WERI-Rb-1 (cell line): ENCODE measurements around the gene VRK3.

Experiments
- DNase-seq: peaks from one replicate; pipeline ENCODE4 v3.0.0-alpha.2; 2020
- H3K27ac ChIP-seq: fragments of 250-450 bp; sonication (Bioruptor Pico); 2 replicates; pipeline ENCODE4 v1.5.1; 2020; ENCODE audit warnings: mild to moderate bottlenecking, moderate library complexity
- H3K27me3 ChIP-seq: fragments of 250-450 bp; sonication (Bioruptor Pico); 2 replicates; pipeline ENCODE4 v1.5.1; 2021; ENCODE audit warnings: mild to moderate bottlenecking, low read depth, moderate library complexity; ENCODE audit not compliant: insufficient read depth, severe bottlenecking
- H3K36me3 ChIP-seq: fragments of 250-450 bp; sonication (Bioruptor Pico); 2 replicates; pipeline ENCODE4 v1.5.1; 2020; ENCODE audit warnings: mild to moderate bottlenecking, moderate library complexity
- H3K4me3 ChIP-seq: 2 replicates; pipeline ENCODE4 v1.5.1; 2011; ENCODE audit warnings: low read depth, mild to moderate bottlenecking, control low read depth, low read length
- H3K9me3 ChIP-seq: fragments of 250-450 bp; sonication (Bioruptor Pico); 2 replicates; pipeline ENCODE4 v1.5.1; 2021; ENCODE audit warnings: mild to moderate bottlenecking, moderate library complexity; ENCODE audit not compliant: severe bottlenecking
- TF ChIP-seq, protein P1 (sequence below): IDR thresholded peaks from 2 replicates; pipeline ENCODE4 v1.5.1; 2011; ENCODE audit warnings: low read depth, mild to moderate bottlenecking, control low read depth, inconsistent platforms, low read length

VRK3 gene

DNA sequence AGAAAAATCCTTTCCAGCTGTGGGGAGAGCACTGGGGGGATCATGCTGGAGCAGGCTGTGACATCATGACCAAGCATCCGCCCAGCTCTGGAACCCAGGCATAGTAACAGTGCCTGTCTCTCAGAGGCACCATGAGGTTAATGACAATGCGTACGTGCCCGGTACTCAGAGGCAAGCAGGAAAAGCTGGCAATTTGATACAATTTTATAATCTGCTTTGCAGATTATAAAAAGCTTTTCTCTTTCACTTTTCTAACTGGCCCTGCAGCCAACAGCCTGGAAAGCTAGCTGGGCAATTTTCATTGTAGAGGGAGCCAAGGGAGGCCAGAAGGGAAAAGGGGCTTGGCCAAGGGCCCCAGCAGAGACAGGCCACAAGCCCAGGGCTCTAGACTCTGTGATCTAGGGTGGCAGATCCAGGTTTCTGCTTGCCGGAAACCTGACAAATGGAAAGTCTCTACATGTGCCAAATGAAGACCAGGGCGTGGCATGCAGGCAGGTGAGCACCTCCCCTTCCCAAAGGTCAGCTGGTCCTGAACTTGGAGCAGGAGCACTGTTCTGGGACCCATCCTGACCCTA lies 22.7 kb downstream of the VRK3 start:
- H3K36me3 ChIP-seq = peaks cover 49% of the 10 kb centered on the region
- no peak overlapping the region for H3K4me3 ChIP-seq
- no peaks in the 10 kb centered on the region for H3K27me3 ChIP-seq
- DNase-seq = no peak
- no peaks in the 10 kb centered on the region for H3K9me3 ChIP-seq
- no peak overlapping the region for H3K27ac ChIP-seq
- TF ChIP-seq, protein P1, sequence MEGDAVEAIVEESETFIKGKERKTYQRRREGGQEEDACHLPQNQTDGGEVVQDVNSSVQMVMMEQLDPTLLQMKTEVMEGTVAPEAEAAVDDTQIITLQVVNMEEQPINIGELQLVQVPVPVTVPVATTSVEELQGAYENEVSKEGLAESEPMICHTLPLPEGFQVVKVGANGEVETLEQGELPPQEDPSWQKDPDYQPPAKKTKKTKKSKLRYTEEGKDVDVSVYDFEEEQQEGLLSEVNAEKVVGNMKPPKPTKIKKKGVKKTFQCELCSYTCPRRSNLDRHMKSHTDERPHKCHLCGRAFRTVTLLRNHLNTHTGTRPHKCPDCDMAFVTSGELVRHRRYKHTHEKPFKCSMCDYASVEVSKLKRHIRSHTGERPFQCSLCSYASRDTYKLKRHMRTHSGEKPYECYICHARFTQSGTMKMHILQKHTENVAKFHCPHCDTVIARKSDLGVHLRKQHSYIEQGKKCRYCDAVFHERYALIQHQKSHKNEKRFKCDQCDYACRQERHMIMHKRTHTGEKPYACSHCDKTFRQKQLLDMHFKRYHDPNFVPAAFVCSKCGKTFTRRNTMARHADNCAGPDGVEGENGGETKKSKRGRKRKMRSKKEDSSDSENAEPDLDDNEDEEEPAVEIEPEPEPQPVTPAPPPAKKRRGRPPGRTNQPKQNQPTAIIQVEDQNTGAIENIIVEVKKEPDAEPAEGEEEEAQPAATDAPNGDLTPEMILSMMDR = no peak

DNA sequence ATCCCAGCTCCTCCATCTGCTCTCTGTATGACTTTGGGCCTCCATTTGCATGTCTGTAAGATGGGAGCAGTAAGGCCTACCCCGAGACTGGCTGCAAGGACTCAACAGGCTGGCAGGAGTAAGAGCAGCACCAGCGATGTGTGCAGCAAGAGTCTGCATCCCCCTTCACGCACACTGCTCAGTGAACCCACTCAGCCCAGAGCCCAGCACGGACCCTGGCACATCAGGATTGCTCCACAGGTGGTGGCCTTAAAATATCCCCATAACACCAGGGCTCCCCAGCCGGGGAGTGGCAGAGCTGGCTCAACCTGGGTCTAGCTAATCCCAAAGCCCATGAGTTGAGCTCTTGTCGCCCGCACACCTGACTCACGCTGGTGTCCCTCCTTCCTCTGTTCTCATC lies 23.4 kb downstream of the VRK3 start:
- no peak overlapping the region for H3K27ac ChIP-seq
- H3K9me3 ChIP-seq = no peaks in the 10 kb centered on the region
- peaks cover 44% of the 10 kb centered on the region for H3K36me3 ChIP-seq
- no peaks in the 10 kb centered on the region for H3K27me3 ChIP-seq
- DNase-seq = no peak
- H3K4me3 ChIP-seq = no peak overlapping the region
- TF ChIP-seq, protein P1 = no peak

GRCh38 chr19:50000841-50001557 lies 24.2 kb downstream of the VRK3 start:
- Histone ChIP-seq H3K27me3 (no peaks in the 10 kb centered on the region), H3K27ac (no peak overlapping the region), H3K4me3 (no peak overlapping the region), H3K36me3 (peaks cover 44% of the 10 kb centered on the region), H3K9me3 (no peaks in the 10 kb centered on the region)
- DNase-seq = no peak
- TF ChIP-seq, protein P1 = no peak

DNA sequence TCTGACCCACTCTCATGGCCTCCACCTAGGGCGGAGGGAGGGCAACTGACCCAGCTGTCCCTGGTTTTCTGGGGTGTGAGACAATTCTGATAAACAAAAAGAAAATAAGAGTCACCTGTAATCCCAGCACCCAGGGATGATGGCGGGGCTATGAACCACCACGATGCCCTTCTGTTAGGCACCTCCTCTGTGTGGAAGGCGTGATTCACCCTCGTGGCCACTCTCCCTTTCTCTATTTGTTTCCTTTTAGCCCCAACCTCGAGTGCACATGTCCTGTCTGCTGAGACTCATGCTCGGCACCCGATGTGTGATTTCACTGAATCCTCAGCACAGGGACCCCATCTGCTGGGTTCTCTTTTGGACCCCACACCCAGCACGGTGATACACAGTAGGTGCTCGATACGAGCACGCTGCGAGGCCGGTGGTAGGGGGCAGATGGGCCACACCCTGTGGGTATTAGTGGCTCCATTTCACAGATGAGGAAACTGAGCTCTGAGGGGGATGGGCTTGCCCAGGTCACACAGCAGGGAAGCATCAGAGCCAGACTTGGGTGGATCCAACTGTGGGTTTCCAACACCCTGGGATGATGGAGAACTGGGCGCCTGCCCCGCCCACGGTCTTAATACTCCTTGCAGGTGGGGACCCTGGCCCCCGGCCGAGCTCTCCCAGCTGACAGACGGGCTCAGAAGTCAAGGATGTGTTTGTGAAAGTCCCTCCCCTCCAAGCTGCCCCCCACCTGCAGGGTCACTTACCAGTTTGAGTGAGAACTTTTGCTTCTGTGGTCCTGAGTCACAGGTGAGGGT lies 24.9 kb downstream of the VRK3 start:
- no peak for DNase-seq
- no peak overlapping the region for H3K27ac ChIP-seq
- H3K9me3 ChIP-seq = no peaks in the 10 kb centered on the region
- H3K27me3 ChIP-seq = no peaks in the 10 kb centered on the region
- peaks cover 40% of the 10 kb centered on the region for H3K36me3 ChIP-seq
- TF ChIP-seq, protein P1 = no peak
- H3K4me3 ChIP-seq = no peak overlapping the region

DNA sequence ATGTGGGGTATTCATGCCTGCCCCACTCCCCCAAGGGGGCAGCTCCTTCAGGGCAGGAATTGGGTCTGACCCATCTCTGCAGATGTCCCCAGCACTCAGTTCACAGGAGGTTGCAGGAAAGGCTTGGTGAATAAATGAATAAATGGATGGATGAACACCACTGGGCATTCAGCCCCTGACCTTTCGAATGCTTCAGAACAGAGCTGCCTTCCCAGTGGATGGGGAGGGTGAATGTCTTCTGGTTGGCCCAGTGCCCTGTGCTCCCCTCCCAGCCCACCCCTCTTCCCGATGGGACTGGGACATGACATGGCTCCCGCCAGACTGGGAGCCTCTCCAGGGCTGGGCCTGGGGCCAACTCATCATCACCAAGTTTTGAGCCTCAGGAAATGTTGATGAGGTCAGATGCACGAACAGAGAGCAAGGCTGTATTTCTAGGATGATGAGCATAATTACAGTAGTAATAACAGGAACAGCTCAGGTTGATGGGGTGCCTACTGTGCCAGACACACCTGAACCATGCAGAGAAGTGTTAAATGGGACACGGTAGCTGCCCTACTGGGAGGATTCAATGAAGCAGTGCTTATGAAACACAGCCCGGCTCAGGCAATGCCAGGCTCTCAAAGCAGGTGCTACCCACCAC lies 25.7 kb downstream of the VRK3 start:
- TF ChIP-seq, protein P1 = no peak
- Histone ChIP-seq H3K4me3 (no peak overlapping the region), H3K27me3 (no peaks in the 10 kb centered on the region), H3K9me3 (no peaks in the 10 kb centered on the region), H3K36me3 (peaks cover 43% of the 10 kb centered on the region), H3K27ac (no peak overlapping the region)
- no peak for DNase-seq
